ENCODE data around the gene IL1RAPL2. TPM values are rescaled to one million over a fixed set of nuclear protein-coding genes. Genes with fewer than 3 reads are reported as not detected.
"Not testable (repeated sequence)": the region's sequence is repeated elsewhere in the genome, so short reads cannot be mapped to it uniquely, and the experiment has no call there.

The IL1RAPL2 gene
- total RNA-seq, 1 donor from 2014 or later: not detected

GRCh38 chrX:105189093-105189492, 623.1 kb downstream of the IL1RAPL2 start:
- no peak for DNase-seq

- DNase-seq: peak; percentile 47
Observed at GRCh38 chrX:105190252-105190853, 624.4 kb downstream of the IL1RAPL2 start.

GRCh38 chrX:105191878-105192277, 625.9 kb downstream of the IL1RAPL2 start:
- DNase-seq: peak; percentile 23

- no peak for DNase-seq
Observed at GRCh38 chrX:105209406-105209805, 643.4 kb downstream of the IL1RAPL2 start.

GRCh38 chrX:105210258-105210657, 644.3 kb downstream of the IL1RAPL2 start:
- DNase-seq: no peak

GRCh38 chrX:105211066-105211575, 645.1 kb downstream of the IL1RAPL2 start:
- no peak for DNase-seq

- DNase-seq: no peak
Observed at GRCh38 chrX:105219454-105220401, 653.7 kb downstream of the IL1RAPL2 start.

- no peak for DNase-seq
Observed at GRCh38 chrX:105220636-105221035, 654.6 kb downstream of the IL1RAPL2 start, which contains the start of gene TEX13A. TSS of gene TEX13A (minus strand) at chrX:105220694. CDS start at chrX:105220397, 297 bp downstream.

GRCh38 chrX:105221374-105221773, 655.4 kb downstream of the IL1RAPL2 start:
- DNase-seq: no peak

GRCh38 chrX:105226499-105226898, 660.5 kb downstream of the IL1RAPL2 start:
- DNase-seq: no peak

GRCh38 chrX:105228602-105229001, 662.6 kb downstream of the IL1RAPL2 start:
- DNase-seq: no peak

- no peak for DNase-seq
Observed at GRCh38 chrX:105229146-105229545, 663.1 kb downstream of the IL1RAPL2 start.

- DNase-seq: not testable (repeated sequence)
Observed at GRCh38 chrX:105237407-105237806, 671.4 kb downstream of the IL1RAPL2 start.

GRCh38 chrX:105241056-105241455, 675.1 kb downstream of the IL1RAPL2 start:
- no peak for DNase-seq

- no peak for DNase-seq
Observed at GRCh38 chrX:105260291-105261043, 694.5 kb downstream of the IL1RAPL2 start.

- no peak for DNase-seq
Observed at GRCh38 chrX:105263171-105263570, 697.2 kb downstream of the IL1RAPL2 start.

- no peak for DNase-seq
Observed at GRCh38 chrX:105263801-105264200, 697.8 kb downstream of the IL1RAPL2 start.

- no peak for DNase-seq
Observed at GRCh38 chrX:105265093-105265492, 699.1 kb downstream of the IL1RAPL2 start.

GRCh38 chrX:105266456-105266855, 700.5 kb downstream of the IL1RAPL2 start:
- no peak for DNase-seq

GRCh38 chrX:105267167-105267566, 701.2 kb downstream of the IL1RAPL2 start:
- DNase-seq: no peak

GRCh38 chrX:105269386-105269785, 703.4 kb downstream of the IL1RAPL2 start:
- DNase-seq: no peak

- no peak for DNase-seq
Observed at GRCh38 chrX:105273326-105273725, 707.3 kb downstream of the IL1RAPL2 start.

GRCh38 chrX:105274091-105274490, 708.1 kb downstream of the IL1RAPL2 start:
- DNase-seq: no peak

Data from dermis blood vessel endothelial cell (primary cell).